ENCODE data around the gene ARHGEF18.
A peak's percentile ranks its signal among the peaks of the same experiment; 100 is the strongest.
"Not testable (repeated sequence)": the region's sequence is repeated elsewhere in the genome, so short reads cannot be mapped to it uniquely, and the experiment has no call there.

ARHGEF18 gene

DNA sequence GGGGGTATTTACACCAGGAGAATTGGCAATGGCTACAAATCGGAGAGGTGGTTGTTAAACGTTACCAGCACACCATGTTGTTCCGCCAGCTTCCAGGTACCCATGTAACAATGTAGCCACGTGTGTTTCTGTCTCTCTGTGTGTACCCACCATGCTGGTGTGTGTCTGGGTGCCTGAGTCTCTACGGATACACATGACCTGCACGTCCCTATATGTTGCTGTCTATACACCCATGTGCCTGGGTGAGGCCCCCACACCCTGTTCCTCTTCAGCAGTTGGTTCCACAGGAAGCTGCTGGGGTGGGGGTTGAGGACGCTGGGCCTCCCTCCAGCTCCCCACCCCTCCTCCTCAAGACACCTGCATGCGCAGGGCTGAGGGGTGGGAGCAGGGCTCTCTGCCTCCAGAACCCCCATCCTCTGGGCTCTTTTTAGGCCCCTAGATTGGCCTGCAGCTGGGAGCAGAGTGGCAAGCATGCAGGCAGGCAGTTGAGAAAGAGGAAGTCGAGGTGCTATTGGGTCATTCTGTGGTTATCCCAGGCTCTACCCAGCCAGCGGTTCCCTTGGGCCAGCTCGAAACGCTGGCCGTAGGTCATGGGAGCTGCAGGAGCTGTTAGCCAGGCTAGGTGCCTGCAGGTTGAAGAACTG is at the start of gene ARHGEF18:
Gene ARHGEF18, plus strand, starts transcription at position 351 of the 644 bp plus-strand sequence. CDS start 13,954 bp downstream, outside the sequence.
- no peak for DNase-seq (ENCODE audit: low spot score)

DNA sequence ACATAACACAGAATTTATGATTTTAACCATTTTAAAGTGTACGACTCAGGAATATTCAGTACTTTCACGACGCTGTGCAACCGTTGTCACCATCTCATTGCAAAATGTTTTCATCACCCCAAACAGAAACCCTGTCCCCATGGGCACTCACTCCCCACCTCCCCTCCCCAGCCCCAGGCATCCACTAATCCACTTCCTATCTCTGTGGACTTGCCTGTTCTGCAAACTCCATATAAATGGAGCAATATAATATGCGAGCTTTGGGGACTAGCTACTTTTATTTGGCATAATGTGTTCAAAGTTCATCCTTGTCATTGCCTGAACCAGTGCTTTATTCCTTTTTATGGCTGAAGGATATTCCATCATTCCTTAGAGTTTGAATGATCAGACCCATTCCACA is 47.2 kb upstream of the ARHGEF18 start:
- DNase-seq (ENCODE audit: low spot score), result no peak

DNA sequence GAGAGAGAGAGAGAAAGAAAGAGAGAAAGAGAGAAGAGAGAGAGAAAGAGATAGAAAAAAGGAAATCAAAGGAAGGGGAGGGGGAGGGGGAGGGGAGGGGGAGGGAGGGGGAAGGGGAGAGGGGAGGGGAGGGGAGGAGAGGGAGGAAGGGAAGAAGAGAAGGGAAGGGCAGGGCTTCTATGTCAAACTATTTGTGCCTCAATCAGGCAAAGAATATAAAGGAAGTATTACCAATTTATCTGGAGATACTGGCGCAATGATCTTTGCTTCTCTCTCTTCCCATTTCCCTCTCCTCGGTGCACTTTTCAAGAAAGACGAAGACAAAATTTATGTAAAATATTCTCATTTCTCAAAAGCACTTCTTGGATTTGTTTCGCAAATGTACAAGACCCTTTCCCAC is 45.3 kb upstream of the ARHGEF18 start:
- DNase-seq (ENCODE audit: low spot score), result no peak

DNA sequence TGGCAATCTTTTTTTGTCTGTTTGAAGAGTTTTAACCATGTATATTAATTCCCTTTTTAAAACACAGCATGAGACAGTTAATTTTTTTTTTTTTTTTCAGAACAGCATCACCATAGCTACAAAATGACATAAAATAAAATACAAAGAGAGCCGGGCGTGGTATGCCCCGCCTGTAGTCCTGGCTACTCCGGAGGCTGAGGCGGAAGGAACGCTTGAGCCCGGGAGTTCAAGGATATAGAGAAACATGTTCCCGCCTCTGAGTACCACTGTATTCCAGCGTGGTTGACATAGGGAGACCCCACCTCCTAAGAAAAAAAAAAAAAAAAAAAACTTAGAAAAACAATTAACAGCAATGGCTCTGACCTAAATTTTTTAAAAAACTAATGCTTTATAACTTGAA is 44.5 kb upstream of the ARHGEF18 start:
- DNase-seq (ENCODE audit: low spot score), result no peak

DNA sequence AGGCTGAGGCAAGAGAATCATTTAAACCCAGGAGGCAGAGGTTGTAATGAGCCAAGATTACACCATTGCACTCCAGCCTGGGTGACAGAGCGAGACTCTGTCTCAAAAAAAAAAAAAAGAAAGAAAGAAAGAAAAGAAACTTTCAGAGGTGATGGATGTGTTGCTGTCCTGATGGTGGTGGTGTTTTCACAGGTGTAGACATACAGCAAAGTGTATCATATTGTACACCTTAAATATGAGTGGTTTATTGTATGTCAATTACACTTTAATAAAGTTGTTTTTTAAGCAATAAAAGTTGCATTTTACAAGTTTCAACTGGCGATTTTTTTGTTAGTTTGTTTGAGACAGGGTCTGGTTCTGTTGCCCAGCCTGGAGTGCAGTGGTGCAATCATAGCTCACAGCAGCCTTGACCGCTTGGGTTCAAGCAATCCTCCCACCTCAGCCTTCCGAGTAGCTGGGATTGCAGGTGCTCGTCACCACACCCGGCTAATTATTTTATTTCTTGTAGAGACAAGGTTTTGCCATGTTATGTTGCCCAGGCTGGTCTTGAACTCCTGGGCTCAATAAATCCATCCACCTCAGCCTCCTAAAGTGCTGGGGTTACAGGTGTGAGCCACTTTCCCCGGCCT is 41.0 kb upstream of the ARHGEF18 start:
- no peak for DNase-seq (ENCODE audit: low spot score)

DNA sequence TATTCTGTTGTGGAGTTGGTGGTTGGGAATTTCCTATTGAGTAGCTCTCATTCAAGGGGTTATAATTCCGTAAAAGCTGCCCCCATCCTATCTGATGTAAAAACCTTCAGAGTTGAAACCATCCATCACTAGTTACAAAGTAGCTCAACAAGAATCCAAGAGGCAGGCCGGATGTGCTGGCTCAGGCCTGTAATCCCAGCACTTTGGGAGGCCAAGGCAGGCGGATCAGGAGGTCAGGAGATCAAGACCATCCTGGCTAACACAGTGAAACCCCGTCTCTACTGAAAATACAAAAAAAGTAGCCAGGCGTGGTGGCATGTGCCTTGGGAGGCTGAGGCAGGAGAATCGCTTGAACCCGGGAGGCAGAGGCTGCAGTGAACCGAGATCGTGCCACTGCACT is 40.4 kb upstream of the ARHGEF18 start:
- DNase-seq (ENCODE audit: low spot score), result not testable (repeated sequence)

DNA sequence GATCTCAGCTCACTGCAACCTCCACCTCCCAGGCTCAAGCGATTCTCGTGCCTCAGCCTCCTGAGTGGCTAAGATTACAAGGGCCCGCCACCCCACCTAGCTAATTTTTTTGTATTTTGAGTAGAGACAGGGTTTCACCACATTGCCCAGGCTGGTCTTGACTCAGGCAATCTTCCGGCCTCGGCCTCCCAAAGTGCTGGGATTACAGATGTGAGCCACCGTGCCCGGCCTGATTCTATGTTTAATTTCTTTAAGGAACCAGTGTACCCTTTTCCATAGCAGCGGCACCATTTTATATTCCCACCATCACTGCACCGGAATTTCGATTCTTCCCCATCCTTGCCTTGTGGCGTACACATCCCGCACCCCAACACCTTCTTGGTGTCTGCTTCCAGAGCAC is 36.8 kb upstream of the ARHGEF18 start:
- no peak for DNase-seq (ENCODE audit: low spot score)

DNA sequence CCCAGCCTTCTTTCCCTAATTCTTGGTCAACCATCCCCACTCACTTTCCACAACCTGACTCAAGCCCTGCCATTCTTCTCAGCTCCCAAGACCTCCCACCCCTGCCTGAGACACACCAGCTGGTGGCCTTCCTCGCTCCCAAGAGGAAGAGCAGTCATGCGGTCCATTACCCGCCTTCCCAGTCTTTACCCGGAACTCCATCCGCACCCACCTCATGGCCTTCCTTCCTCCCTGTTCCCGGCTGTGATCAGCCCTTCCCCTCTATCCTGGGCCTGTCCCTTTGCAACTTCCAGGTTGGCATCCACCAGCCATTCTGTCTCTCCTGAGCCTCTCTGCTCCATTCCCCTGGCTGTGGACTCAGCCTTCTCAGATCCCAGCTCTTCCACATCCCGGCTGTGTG is 35.9 kb upstream of the ARHGEF18 start:
- no peak for DNase-seq (ENCODE audit: low spot score)

DNA sequence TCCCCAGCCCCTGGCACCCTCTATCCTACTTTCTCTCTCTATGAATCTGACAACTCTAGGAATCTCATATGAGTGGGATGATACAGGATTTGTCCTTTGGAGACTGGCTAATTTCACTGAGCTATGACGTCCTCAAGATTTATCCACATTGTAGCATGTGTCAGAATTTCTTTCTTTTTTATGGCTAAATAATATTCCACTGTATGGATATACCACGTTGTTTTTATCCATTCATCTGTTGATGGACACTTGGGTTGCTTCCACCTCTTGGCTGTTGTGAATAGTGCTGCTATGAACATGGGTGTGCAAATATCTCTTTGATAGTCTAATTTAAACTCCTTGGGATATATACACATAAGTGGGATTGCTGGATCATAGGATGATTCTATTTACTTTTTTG is 30.6 kb upstream of the ARHGEF18 start:
- no peak for DNase-seq (ENCODE audit: low spot score)

DNA sequence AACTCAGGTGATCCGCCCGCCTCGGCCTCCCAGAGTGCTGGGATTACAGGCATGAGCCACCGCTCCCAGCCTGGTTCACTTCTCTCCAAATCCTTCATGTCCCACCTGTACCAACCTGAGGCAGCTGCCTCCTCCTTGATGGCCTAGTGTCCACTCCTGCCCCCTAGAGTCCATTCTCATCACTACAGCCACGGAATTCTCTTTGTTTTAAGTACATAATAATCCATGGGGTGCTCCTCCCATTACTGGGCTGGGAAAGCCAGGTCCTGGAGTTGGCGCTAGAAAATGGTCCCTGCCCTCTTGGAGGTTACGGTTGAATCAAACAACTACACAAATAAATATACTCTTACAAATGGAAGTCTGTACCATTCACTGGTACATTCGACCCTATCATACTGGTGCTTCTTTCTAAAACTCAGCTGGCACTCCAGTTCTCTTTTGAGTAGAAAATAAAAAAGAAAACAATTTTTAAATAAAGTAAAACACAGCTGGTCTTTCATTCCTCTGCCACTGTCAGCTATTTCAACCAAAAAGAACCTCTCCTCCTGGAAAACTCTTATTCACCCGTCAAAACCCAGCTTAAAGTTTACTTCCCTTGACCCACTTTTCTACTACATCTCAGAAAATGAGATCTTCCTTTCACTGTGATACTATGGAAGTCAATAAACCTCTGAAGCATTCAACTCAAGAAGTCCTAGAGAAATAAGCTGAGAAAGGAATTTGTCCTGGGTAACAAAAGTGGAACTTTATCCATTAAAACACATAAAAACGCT is 22.4 kb upstream of the ARHGEF18 start:
- peak; percentile 13 for DNase-seq (ENCODE audit: low spot score)

DNA sequence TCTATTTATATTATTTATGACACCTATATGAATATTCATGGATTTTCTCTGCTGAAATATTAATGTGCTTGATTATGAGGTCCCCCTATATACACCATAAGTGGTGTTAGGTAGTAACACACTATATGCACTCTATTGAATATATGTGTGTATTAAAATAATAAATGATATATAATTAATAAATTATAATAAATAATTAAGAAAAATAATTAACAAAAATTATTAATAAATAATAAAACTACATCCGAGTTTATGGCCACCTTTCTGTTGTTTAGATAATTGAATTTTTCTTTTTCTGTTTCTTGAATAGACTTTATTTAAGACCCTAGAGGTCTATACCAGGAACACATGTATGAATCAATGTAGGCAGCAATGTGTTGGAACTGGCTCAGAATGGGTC is 20.9 kb upstream of the ARHGEF18 start:
- DNase-seq (ENCODE audit: low spot score), result no peak

DNA sequence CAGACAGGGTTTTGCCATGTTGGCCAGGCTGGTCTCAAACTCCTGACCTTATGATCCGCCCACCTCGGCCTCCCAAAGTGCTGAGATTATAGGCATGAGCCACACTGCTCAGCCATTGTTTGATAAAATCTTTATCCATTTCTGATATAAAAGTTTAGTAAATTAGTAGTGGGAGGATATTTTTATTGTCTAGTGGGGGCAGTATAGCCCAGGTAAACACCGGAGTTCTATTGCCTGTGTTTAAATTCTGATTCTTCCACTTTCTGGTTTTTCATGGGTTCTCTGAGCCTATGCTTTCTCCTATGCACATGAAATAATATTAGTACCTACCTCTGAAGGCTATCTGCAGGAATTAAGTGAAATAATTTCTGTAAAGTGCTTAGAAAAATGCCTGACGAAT is 20.1 kb upstream of the ARHGEF18 start:
- DNase-seq (ENCODE audit: low spot score), result no peak

DNA sequence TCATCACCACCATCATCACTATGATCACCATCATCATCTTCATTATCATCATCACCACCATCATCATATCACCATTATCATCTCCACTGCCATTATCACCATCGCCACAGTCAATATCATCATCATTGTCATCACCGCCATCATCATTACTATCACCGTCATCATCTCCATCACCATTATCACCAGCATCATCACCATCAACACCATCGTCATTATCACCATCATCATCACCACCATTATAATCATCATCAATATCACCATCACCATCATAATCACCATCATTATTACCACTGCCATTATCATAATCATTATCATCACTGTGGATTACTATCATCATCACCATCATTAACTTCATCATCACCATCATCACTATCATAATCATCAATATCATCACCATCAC is 17.3 kb upstream of the ARHGEF18 start:
- no peak for DNase-seq (ENCODE audit: low spot score)

DNA sequence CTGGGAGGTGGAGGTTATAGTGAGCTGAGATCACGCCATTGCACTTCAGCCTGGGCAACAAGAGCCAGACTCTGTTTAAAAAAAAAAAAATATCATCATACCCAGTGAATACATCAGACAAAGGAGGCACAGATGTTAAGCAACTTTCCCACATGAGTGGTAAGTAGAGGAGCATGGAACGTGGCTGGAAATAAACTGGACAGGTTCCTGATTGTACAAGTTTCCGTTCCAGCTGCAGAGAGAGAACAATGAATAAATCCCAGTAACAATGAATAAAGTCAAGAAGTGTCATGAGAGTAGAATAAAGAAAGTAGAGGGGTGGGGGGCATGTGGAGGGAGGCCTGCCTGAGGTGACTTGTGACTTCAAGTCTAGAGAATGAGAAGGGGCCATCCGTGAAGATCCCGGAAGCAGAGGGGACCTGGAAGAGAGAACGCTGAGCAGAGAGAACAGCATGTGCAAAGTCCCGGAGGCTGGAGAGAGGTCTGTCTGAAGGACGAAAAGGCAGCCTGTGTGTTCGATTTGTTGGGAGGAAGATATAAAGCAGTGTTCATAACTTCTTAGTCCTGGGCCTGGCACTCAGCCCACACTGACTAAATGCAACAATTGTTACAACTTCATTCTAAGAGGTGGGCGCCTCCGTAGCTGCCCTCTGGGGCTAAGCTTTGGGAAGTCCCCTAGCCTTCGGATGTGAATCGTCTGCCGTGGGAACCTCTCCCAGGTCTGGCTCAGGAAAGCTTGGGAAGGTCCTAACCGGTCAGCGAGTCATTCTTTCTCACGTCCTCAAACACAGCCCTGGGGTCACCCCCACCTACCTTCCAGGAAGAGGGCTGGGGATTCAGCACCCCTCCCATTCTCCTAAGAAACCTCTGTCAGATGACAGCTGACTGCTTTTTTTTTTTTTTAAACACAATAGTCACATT is 15.3 kb upstream of the ARHGEF18 start:
- DNase-seq (ENCODE audit: low spot score), result no peak

DNA sequence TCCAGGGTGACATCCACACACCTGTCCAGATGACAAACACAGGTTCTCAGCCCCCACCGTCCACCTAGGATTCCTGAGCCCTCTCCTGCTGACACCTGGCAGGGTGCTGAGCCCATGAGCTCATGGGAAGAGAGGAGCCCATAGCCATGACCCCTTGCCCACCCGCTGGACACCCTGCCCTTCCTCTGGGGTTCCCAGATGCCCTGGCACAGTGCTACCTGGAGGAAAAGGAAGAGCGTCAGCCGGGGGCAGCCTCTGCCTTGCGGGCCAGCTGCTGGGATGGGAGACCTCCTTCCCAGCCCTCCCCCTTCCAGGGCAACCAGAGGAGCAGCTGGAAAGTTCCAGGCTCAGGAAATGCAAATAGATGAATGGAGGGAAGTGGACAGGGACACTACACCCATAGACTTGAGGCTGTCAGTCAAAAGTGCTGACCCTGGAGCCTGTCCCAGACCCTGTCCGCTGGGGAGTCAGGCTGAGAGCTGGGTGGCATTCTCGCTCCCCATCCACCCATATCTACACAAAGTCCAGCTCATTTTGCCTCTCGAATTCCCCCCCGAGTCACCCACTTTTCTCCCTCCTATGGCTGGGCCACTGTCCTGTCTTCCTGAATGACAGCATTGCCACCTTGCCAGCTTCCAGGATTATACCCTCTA is 12.3 kb upstream of the ARHGEF18 start:
- DNase-seq (ENCODE audit: low spot score), result no peak

DNA sequence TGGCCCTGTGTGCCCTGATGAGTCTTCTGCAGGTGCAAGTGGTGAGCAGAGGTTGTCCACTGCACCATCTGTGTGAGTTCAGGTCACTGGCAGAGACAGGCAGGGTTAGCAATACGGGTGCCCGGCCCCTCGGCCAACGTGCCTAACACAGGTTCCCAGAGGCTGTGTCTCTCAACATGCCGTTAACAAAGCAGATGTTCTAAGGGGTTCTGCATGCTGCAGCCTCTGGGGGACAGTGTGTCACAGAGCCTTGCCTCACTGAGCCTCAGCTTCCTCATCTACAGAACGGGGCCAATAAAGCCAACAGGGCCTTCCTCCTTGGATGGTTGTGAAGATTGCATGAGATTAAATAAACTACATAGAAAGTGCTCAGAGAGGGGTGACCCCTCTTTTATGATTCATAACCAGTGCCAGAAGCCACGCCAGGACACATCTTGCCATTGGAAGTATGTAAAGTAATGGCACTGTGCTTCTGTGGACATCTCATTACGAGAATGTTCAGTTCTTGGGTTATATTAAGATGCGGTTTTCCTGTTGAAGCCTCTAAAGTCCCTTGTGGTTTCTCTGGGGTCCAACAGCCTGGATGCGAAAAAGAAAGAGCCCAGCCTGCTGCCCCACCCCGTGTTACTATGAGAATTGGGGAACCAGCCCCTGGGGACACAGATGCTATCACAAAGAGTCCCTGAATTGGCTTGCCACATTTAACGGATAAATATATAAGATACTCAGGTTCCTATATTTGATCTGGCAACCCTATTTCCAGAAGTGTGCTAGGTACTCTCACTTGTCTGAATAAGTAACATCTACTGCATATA is 11.2 kb upstream of the ARHGEF18 start:
- no peak for DNase-seq (ENCODE audit: low spot score)

DNA sequence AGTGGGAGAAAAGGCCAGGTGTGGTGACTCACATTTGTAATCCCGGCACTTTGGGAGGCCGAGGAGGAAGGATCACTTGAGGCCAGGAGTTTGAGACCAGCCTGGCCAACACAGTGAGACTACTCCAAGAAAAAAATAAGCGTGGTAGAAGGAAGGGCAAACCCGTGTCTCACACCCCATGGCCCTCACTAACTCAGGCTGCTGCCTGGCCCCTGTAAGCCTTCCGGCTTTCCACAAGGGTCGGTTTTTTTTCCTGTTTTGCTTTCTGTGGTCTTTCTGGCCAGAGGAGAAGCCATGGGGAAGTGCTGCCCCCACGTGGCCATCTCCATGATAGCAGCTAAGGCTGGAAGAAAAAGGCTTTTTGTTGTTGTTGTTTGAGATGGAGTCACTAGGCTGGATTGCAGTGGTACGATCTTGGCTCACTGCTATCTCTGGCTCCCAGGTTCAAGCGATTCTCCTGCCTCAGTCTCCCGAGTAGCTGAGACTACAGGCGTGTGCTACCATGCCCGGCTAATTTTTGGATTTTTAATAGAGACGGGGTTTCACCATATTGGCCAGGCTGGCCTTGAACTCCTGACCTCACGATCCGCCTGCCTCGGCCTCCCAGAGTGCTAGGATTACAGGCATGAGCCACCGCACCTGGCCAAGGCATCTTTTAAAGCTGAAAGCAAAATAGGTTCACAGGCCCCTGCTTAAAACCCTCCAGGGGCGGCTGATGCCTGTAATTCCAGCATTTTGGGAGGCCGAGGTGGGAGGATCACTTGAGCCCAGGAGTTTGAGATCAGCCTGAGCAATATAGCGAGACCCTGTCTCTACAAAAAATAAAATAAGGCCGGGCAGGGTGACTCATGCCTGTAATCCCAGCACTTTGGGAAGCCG is 7.5 kb upstream of the ARHGEF18 start:
- peak; percentile 81 for DNase-seq (ENCODE audit: low spot score)

DNA sequence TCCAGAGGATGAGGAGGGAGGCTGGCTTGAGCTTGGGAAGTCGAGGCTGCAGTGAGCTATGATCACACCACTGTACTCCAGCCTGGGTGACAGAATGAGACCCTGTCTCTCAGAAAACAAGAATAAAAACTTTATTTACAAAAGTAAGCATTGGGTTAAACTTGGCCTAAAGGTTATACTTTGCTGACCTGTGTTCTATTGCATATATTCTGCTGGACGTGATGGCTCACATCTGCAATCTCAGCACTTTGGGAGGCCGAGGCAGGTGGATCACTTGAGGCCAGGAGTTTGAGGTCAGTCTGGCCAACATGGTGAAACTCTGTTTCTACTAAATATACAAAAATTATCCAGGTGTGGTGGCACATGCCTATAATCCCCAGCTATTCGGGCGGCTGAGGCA is 6.6 kb upstream of the ARHGEF18 start:
- no peak for DNase-seq (ENCODE audit: low spot score)

DNA sequence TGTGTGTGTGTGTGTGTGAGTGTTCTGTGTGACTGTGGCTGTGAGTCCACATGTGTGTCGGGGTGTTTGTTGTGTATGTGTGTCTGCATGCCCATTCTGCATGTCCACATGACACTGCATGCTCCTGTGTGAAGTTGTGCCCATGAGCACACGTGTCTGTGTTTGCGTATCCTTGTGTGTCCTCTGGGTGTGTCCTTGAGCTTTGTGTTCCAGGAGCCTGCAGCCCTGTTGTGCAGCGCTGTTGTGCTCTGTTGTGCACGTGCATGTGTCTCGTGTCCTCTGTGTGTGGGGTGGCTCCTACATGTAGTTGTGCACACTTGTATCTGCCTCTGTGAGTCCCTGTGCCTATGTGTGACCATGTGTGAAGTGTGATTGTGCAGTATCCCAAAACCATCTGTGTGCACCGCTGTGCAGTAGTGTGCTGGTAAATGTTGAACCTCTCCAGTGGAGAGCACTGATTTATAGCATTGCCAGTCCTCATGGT is 2.2 kb upstream of the ARHGEF18 start:
- no peak for DNase-seq (ENCODE audit: low spot score)

DNA sequence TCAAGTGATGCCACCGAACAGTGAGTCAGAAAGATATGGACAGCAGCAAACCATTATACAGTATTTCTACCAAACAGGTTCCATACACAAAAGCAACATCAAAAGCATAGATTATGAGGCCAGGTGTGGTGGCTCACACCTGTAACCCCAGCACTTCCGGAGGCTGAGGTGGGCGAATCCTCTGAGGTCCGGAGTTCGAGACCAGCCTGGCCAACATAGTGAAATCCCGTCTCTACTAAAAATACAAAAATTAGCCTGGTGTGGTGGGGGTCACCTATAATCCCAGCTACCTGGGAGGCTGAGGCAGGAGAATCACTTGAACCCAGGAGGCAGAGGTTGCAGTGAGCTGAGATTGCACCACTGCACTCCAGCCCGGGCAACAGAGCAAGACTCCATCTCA is 1.7 kb upstream of the ARHGEF18 start:
- not testable (repeated sequence) for DNase-seq (ENCODE audit: low spot score)

All from cerebellar cortex (tissue), 1 donor.